A673 (cell line): ENCODE results near the gene ZNF683. TPM values are rescaled to one million over a fixed set of nuclear protein-coding genes. Genes with fewer than 3 reads are reported as not detected.

Source experiments
- BruUV-seq: library from RNA; stranded (reverse); fragments of 400-500 nt; replicated peaks from 2 replicates; lab custom pipeline; 2021; lab: Mats Ljungman, UMichigan
- CTCF ChIA-PET: fragments of 300-600 bp; sonication (Branson Sonifier 250); formaldehyde crosslinking; loops from one replicate; lab custom pipeline; 2022; ENCODE audit warnings: antibody characterized with exemption; lab: Charles Lee
- POLR2A ChIA-PET: fragments of 300-600 bp; sonication (Branson Sonifier 250); formaldehyde crosslinking; loops from one replicate; lab custom pipeline; 2022; ENCODE audit warnings: antibody characterized with exemption; ENCODE audit not compliant: low non-redundant PET; lab: Charles Lee
- DNase-seq: peaks from one replicate; pipeline ENCODE4 v3.0.0-alpha.2; 2015; ENCODE audit warnings: low spot score
- H3K27ac ChIP-seq: fragments of 200-600 bp; sonication (generic); 2 replicates; pipeline ENCODE4 v1.5.1; 2016; ENCODE audit warnings: mixed run types, low read depth, mild to moderate bottlenecking, mixed read lengths, antibody characterized with exemption, low read length; ENCODE audit not compliant: poor library complexity, severe bottlenecking
- H3K27me3 ChIP-seq: fragments of 200-600 bp; sonication (generic); replicated peaks from 2 replicates; pipeline ENCODE4 v1.6.1; 2017; ENCODE audit warnings: mixed run types, low read depth, mild to moderate bottlenecking, mixed read lengths, antibody characterized with exemption, low read length; ENCODE audit not compliant: insufficient read depth, poor library complexity
- H3K36me3 ChIP-seq: fragments of 200-600 bp; sonication (generic); 2 replicates; pipeline ENCODE4 v1.6.1; 2016; ENCODE audit warnings: mixed run types, mild to moderate bottlenecking, mixed read lengths, antibody characterized with exemption, low read length; ENCODE audit not compliant: insufficient read depth, poor library complexity, severe bottlenecking
- H3K4me1 ChIP-seq: fragments of 200-600 bp; sonication (generic); 2 replicates; pipeline ENCODE4 v1.6.1; 2017; ENCODE audit warnings: mixed run types, mild to moderate bottlenecking, mixed read lengths, antibody characterized with exemption, low read length; ENCODE audit not compliant: insufficient read depth, poor library complexity, severe bottlenecking
- H3K4me3 ChIP-seq: fragments of 200-600 bp; sonication (generic); 2 replicates; pipeline ENCODE4 v1.5.1; 2016; ENCODE audit warnings: low read depth, mixed run types, mild to moderate bottlenecking, mixed read lengths, low read length; ENCODE audit not compliant: poor library complexity, severe bottlenecking
- H3K9me3 ChIP-seq: fragments of 200-600 bp; sonication (generic); 2 replicates; pipeline ENCODE4 v1.6.1; 2016; ENCODE audit warnings: mixed run types, low read depth, mild to moderate bottlenecking, mixed read lengths, antibody characterized with exemption, low read length; ENCODE audit not compliant: poor library complexity, severe bottlenecking
- EZH2 ChIP-seq: fragments of 200-600 bp; sonication (generic); IDR thresholded peaks from 2 replicates; pipeline ENCODE4 v1.6.1; 2017; ENCODE audit warnings: borderline replicate concordance, low read depth, mild to moderate bottlenecking, mixed read lengths, antibody characterized with exemption, low read length; ENCODE audit not compliant: poor library complexity, severe bottlenecking
- intact Hi-C: fragments of 100-400 bp; cut with micrococcal nuclease; formaldehyde crosslinking; loops from one replicate; pipeline ENCODE4 v1.10.0; 2022; ENCODE audit not compliant: unreplicated experiment
- total RNA-seq: library from RNA; stranded (reverse); gene quantifications from 2 replicates; pipeline ENCODE4 v1.2.3, GENCODE V29; 2021
- TF ChIP-seq, protein P1 (sequence below): fragments of 300-800, 200-600 bp; sonication (generic); conservative IDR thresholded peaks from 2 replicates; pipeline ENCODE4 v1.5.1; 2017; ENCODE audit warnings: low read depth, mild to moderate bottlenecking, antibody characterized with exemption, low read length, moderate library complexity, mixed read lengths

ZNF683 gene
- total RNA-seq, 1 experiment from 2014 or later: not detected

DNA sequence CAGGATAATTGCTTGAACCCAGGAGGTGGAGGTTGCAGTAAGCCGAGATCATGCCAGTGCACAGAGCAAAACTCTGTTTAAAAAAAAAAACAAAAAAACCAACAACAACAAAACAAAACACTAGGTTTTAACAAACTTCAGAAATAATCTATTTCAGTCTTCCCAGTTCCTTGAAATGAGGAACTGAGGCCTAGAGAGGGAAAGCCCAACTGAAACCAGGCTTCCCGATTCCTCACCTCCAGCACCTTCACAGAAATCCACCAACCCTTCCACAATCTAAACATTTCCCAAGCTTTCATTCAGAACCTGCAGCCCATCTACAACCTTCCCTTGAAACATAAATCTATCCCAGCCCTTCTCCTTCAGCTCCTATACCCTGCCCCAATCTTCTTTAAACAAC, 55.4 kb downstream of the ZNF683 start:
- Histone ChIP-seq H3K27ac (no peak overlapping the region), H3K9me3 (no peaks in the 10 kb centered on the region), H3K36me3 (no peaks in the 10 kb centered on the region), H3K27me3 (no peaks in the 10 kb centered on the region), H3K4me3 (no peak overlapping the region), H3K4me1 (no peaks in the 10 kb centered on the region)
- no peak for DNase-seq
- POLR2A ChIA-PET: no interaction called here
- intact Hi-C loops: no loop called here
- CTCF ChIA-PET: no interaction called here
- BruUV-seq: no TSS peak
- TF ChIP-seq, protein P1, sequence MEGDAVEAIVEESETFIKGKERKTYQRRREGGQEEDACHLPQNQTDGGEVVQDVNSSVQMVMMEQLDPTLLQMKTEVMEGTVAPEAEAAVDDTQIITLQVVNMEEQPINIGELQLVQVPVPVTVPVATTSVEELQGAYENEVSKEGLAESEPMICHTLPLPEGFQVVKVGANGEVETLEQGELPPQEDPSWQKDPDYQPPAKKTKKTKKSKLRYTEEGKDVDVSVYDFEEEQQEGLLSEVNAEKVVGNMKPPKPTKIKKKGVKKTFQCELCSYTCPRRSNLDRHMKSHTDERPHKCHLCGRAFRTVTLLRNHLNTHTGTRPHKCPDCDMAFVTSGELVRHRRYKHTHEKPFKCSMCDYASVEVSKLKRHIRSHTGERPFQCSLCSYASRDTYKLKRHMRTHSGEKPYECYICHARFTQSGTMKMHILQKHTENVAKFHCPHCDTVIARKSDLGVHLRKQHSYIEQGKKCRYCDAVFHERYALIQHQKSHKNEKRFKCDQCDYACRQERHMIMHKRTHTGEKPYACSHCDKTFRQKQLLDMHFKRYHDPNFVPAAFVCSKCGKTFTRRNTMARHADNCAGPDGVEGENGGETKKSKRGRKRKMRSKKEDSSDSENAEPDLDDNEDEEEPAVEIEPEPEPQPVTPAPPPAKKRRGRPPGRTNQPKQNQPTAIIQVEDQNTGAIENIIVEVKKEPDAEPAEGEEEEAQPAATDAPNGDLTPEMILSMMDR: no peak
- no peak for TF ChIP-seq EZH2

DNA sequence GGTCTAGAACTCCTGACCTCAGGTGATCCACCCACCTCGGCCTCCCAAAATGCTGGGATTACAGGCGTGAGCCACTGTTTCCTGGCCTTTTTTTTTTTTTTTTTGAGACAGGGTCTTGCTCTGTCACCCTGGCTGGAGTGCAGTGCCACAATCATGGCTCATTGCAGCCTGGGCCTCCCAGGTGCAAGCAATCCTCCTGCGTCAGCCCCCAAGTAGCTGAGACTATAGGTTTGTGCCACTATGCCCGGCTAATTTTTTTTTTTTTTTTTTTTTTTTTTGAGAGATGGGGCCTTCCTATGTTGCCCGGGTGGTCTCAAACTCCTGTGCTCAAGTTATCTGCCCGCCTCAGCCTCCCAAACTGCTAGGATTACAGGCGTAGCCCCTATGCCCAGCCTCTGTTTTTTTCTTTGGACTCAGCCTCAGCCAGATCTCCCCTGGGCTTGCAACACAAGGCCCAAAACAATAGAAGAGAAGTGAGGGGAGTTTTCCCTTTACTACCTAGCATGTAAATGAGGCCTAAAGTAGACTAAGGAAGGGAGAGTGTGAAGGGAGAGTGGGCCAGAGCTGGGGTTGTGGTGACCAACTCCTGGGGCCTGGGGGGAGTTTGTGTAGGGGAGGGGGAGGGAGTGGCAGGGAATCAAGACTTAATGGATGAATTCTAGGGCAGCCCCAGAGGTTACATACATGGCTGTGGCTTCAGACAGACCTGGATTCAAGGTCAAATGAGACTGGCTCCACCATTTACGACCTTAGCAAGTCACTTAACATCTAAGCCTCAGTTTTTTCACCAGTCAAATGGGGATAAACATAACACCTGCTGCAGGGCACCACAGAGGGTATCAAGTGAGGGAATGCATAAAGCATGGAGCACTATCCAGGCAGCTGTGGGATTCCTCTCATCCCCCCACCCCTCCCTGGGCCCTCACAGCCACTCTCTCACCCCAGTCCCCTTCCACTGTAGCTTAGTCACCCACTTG, 56.4 kb downstream of the ZNF683 start:
- no peaks in the 10 kb centered on the region for H3K36me3 ChIP-seq
- no TSS peak for BruUV-seq
- no peak overlapping the region for H3K27ac ChIP-seq
- intact Hi-C loops: no loop called here
- DNase-seq: no peak
- CTCF ChIA-PET: no interaction called here
- H3K9me3 ChIP-seq: no peaks in the 10 kb centered on the region
- TF ChIP-seq, protein P1: no peak
- no peak for TF ChIP-seq EZH2
- POLR2A ChIA-PET: no interaction called here
- H3K4me1 ChIP-seq: no peaks in the 10 kb centered on the region
- H3K4me3 ChIP-seq: no peak overlapping the region
- no peaks in the 10 kb centered on the region for H3K27me3 ChIP-seq

GRCh38 chr1:26314501-26314900, 58.0 kb downstream of the ZNF683 start:
- POLR2A ChIA-PET: no interaction called here
- intact Hi-C loops: no loop called here

More at GRCh38 chr1:26314501-26314900, 58.0 kb downstream of the ZNF683 start:
- Histone ChIP-seq H3K9me3 (no peaks in the 10 kb centered on the region), H3K4me1 (no peaks in the 10 kb centered on the region), H3K27ac (no peak overlapping the region), H3K36me3 (no peaks in the 10 kb centered on the region), H3K4me3 (no peak overlapping the region), H3K27me3 (no peaks in the 10 kb centered on the region)
- no TSS peak for BruUV-seq
- DNase-seq: no peak
- TF ChIP-seq, protein P1: no peak
- no peak for TF ChIP-seq EZH2
- CTCF ChIA-PET: no interaction called here

Other genes starting within 250 kb of the ZNF683 start
- 0.64 and 0.85 TPM in 2 replicates for gene FAM110D, start 213.7 kb downstream of the ZNF683 start, total RNA-seq
- not detected in 2 replicates for gene C1orf232, start 203.8 kb downstream of the ZNF683 start, total RNA-seq
- 61.9 and 62.3 TPM in 2 replicates for gene ZNF593, start 202.8 kb downstream of the ZNF683 start, total RNA-seq
- not detected in 2 replicates for gene ZNF593OS, start 200.9 kb downstream of the ZNF683 start, total RNA-seq
- 1.6 and 1.8 TPM in 2 replicates for gene CNKSR1, start 195.3 kb downstream of the ZNF683 start, total RNA-seq
- not detected in 2 replicates for gene CATSPER4, start 182.1 kb downstream of the ZNF683 start, total RNA-seq
- gene CEP85, start 138.6 kb downstream of the ZNF683 start, total RNA-seq: 51.3 and 51.5 TPM in 2 replicates
- 133 and 138 TPM in 2 replicates for gene SH3BGRL3, start 92.7 kb downstream of the ZNF683 start, total RNA-seq
- 22.1 and 25.4 TPM in 2 replicates for gene UBXN11, start 66.1 kb downstream of the ZNF683 start, total RNA-seq
- not detected in 2 replicates for gene CD52, start 54.8 kb downstream of the ZNF683 start, total RNA-seq
- not detected in 2 replicates for gene CRYBG2, start 18.6 kb downstream of the ZNF683 start, total RNA-seq
- 0.15 and 0.39 TPM in 2 replicates for gene LIN28A, start 38.1 kb upstream of the ZNF683 start, total RNA-seq
- gene DHDDS, start 59.6 kb upstream of the ZNF683 start, total RNA-seq: 50.7 and 53.6 TPM in 2 replicates
- gene HMGN2, start 99.7 kb upstream of the ZNF683 start, total RNA-seq: 1,074 and 1,080 TPM in 2 replicates
- 6.3 and 8.8 TPM in 2 replicates for gene RPS6KA1, start 157.0 kb upstream of the ZNF683 start, total RNA-seq